NCI-H524 treated with DMSO at 0.1 percent for 48 hours (cell line): ENCODE data around the gene COL6A2.
"Not testable (repeated sequence)": the region's sequence is repeated elsewhere in the genome, so short reads cannot be mapped to it uniquely, and the experiment has no call there.

ENCODE experiments used
- DNase-seq: peaks from one replicate; lab custom pipeline; 2025; lab: John Stamatoyannopoulos, UW

COL6A2 gene

GRCh38 chr21:46079352-46080170 is 18.4 kb upstream of the COL6A2 start:
- DNase-seq = no peak

- DNase-seq = no peak
Measured at GRCh38 chr21:46080171-46081021, 17.5 kb upstream of the COL6A2 start.

- no peak for DNase-seq
Measured at GRCh38 chr21:46081022-46081861, 16.7 kb upstream of the COL6A2 start.

- DNase-seq = no peak
Measured at GRCh38 chr21:46081862-46082712, 15.8 kb upstream of the COL6A2 start.

- no peak for DNase-seq
Measured at GRCh38 chr21:46082713-46082962, 15.3 kb upstream of the COL6A2 start.

- no peak for DNase-seq
Measured at GRCh38 chr21:46082963-46083790, 14.7 kb upstream of the COL6A2 start.

- no peak for DNase-seq
Measured at GRCh38 chr21:46083791-46084561, 13.9 kb upstream of the COL6A2 start.

GRCh38 chr21:46084709-46085108 is 13.2 kb upstream of the COL6A2 start:
- DNase-seq = no peak

GRCh38 chr21:46085259-46085658 is 12.7 kb upstream of the COL6A2 start:
- not testable (repeated sequence) for DNase-seq

- DNase-seq = no peak
Measured at GRCh38 chr21:46087641-46088040, 10.3 kb upstream of the COL6A2 start.

- DNase-seq = no peak
Measured at GRCh38 chr21:46088189-46088588, 9.7 kb upstream of the COL6A2 start.

- DNase-seq = no peak
Measured at GRCh38 chr21:46089285-46089684, 8.6 kb upstream of the COL6A2 start.

GRCh38 chr21:46091118-46091517 is 6.8 kb upstream of the COL6A2 start:
- no peak for DNase-seq

- no peak for DNase-seq
Measured at GRCh38 chr21:46091631-46092025, 6.3 kb upstream of the COL6A2 start.

- DNase-seq = no peak
Measured at GRCh38 chr21:46092026-46092764, 5.7 kb upstream of the COL6A2 start.

- no peak for DNase-seq
Measured at GRCh38 chr21:46092811-46093667, 4.9 kb upstream of the COL6A2 start.

GRCh38 chr21:46093668-46094400 is 4.1 kb upstream of the COL6A2 start:
- no peak for DNase-seq
